HG02798 (cell line): ENCODE measurements around the gene KLRF2.

Source experiments
- ATAC-seq: cut with Tn5 transposase; IDR thresholded peaks from one replicate; pipeline ENCODE4 v1.9.1; 2021; ENCODE audit warnings: mild to moderate bottlenecking; ENCODE audit not compliant: unreplicated experiment, poor library complexity

The KLRF2 gene

DNA sequence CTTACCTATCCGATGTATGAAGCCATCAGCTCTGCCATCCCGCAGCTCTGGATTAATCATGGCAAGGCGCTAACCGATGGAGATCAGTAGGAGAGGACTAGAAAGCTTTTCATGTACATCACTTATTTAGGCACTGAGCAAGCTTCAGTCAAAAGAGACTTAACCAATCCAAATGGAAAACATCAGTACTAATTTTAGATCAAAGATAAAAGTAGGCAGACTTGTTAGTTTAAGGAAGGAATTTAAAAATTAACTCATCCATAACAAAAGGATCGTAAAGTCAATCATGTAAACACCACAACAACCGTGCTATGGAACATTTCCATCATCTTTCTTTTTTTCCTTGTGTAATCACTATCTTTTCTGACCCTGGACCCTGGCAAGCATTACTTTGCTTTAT, 51.0 kb downstream of the KLRF2 start, which contains the start of gene CLEC2A:
CLEC2A (minus strand) TSS at position 101 of the 400 bp plus-strand sequence; CDS start at position 60, 41 bp downstream.
- ATAC-seq = no peak

GRCh38 chr12:9933958-9934357, 52.7 kb downstream of the KLRF2 start:
- no peak for ATAC-seq

GRCh38 chr12:9935026-9935425, 53.7 kb downstream of the KLRF2 start:
- no peak for ATAC-seq

DNA sequence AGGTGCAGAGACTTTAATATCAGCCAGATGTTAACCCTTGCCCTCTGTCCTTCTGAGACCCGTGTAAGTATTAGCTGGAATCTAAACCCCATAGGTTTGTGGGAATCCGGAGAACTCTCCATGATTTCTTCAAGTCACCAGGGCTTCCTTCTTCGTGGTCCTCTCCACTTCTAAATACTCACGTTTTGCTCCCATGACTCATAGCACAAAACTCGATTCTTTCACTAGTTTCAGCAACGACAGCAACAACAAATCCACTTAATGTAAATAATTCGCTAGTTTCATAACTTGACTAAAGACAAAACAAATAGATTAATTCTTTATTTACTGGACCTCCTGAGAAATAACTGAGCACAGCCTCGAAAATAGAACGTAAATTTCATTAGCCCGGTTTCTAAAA, 55.3 kb downstream of the KLRF2 start:
- no peak for ATAC-seq

DNA sequence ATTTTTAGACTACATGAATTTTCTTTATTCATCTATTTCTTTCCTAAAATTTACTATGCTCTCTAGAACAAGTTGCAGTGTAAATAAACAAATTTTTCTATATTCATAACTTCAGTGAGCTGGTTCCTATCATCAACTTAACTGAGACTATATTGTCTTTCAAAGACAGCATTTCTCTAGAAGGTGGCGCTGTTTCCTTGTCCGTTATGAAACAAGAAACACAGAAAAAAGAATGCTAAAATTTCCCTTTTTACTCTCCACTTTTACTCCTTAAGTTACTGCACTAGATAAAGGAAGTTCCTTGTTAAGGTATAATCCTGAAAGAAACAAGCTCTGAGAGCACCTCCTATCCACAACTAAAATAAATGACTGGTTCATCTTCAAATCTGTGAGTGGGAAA, 59.1 kb downstream of the KLRF2 start:
- no peak for ATAC-seq

DNA sequence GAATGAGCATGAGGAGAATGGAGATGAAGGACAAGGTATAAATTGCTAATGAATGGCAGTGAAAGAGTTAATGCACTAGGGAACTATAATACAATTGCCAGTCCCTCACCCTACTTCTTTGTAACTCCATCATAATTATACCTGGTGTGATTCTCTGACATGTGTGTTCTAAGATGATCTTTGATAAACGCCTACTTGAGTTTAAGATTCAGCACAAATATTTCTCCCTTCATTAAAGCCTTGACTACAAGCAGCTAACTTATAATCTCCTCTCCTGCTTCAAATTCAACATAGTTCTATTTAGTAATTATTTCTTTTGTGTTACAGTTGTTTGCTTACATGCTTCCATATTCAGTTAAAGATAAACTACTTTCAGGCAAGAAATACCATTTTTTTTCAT, 60.5 kb downstream of the KLRF2 start:
- no peak for ATAC-seq

- ATAC-seq = no peak
Measured at GRCh38 chr12:9943240-9943639, 62.0 kb downstream of the KLRF2 start.

- ATAC-seq = no peak
Measured at GRCh38 chr12:9944391-9944790, 63.1 kb downstream of the KLRF2 start.
